GM12872 (cell line): ENCODE measurements around the gene VTCN1.

Source experiments
- TF ChIP-seq, protein P1 (sequence below): IDR thresholded peaks from 3 replicates; pipeline ENCODE4 v1.5.1; 2011; ENCODE audit warnings: low read depth, mild to moderate bottlenecking, low read length, moderate library complexity; ENCODE audit not compliant: insufficient read depth

Gene VTCN1

DNA sequence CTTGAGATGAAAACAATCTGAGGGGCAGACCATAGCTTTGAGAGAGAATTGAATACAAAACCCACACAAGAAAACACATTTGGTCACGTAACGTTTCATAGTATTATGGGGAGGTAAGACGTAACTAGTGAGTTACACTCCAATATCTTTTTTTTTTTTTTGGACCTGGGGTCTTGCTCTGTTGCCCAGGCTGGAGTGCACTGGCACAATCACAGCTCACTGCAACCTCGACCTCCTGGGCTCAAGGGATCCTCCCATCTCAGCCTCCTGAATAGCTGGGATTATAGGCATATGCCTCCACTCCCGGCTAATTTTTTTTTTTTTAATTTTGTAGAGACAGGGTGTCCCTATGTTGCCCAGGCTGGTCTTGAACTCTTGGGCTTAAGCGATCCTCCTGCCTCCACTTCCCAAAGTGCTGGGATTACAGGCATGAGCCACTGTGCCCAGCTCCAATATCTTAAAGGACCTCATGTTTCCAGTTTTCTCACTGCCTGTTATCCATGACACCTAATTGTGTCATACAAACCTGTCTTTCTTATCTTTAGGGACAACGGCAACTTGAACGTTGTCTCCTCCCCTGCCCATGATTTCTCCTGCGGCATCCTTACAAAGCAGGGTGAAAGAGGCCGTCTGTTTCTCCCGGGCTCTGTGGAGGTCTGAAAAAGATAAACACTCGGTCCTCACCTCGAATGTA, 94.5 kb downstream of the VTCN1 start:
- TF ChIP-seq, protein P1, sequence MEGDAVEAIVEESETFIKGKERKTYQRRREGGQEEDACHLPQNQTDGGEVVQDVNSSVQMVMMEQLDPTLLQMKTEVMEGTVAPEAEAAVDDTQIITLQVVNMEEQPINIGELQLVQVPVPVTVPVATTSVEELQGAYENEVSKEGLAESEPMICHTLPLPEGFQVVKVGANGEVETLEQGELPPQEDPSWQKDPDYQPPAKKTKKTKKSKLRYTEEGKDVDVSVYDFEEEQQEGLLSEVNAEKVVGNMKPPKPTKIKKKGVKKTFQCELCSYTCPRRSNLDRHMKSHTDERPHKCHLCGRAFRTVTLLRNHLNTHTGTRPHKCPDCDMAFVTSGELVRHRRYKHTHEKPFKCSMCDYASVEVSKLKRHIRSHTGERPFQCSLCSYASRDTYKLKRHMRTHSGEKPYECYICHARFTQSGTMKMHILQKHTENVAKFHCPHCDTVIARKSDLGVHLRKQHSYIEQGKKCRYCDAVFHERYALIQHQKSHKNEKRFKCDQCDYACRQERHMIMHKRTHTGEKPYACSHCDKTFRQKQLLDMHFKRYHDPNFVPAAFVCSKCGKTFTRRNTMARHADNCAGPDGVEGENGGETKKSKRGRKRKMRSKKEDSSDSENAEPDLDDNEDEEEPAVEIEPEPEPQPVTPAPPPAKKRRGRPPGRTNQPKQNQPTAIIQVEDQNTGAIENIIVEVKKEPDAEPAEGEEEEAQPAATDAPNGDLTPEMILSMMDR, result no peak

DNA sequence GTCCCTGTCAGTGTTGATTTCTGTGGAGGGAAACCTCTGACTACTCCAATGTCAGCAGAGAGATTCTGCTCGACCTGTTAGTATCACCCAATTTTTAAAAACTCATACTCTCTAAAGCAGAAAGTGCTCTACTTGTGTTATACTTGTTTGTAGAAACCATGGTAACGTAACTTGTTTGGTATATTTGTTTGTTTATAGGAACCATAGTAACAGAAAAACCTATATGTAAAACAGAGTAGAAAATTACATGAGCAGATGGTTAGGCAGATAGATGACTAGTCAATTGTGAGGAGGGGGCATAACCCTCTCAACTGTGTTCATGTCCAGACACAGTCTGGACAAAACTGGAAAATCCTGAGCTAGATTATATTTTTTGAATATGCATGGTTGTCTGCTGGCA, 95.8 kb downstream of the VTCN1 start:
- TF ChIP-seq, protein P1, result no peak

DNA sequence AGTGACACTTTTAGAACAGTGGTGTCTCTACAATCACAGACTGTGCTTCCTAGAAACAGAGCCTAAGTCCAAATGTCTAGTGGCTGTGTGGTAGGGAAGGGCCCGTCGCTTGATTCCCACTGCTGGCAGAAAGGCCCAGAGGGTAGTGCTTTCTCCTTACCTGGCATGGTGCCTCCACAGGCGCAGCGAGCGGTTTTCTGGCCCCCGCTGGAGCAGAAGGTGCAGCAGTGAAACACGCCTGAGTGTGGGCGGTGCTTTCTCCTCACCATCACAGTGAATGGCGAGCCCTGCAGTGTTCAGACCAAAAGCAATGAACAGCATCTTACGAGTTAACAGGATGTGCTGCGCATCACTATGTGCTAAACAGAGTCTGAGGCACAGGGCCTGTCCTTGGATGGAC, 97.5 kb downstream of the VTCN1 start:
- TF ChIP-seq, protein P1, result no peak

DNA sequence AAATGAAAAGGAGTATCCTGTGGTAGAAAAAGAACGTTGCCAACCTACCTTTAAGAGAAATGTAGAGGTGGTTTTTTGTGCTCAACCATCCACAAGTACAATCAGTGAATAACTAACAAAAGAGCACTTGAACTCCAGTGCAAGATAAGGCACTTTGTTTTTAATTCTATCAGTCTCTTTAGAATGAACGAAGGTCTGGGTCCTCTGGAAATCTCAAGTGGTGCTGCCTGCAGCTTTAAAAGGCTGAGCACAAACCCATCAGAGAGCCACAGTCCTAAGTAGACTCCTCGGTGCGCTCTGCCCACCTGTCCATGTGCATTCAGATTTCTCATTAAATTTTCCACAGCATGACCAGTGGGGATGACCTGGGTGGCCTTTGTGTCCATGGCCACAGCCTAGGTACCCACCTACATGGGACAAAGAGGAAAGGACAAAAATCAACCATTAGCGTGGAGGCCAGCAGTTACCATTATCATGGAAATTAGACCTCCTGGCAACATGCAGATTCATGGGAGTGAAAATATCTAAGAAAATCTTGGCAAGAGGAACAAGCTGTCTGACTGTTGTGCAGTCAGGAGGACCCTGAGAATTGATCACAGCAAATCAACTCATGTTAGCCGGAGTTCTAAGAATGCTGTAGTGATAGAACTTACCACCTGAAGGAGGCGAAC, 98.5 kb downstream of the VTCN1 start:
- TF ChIP-seq, protein P1, result no peak

DNA sequence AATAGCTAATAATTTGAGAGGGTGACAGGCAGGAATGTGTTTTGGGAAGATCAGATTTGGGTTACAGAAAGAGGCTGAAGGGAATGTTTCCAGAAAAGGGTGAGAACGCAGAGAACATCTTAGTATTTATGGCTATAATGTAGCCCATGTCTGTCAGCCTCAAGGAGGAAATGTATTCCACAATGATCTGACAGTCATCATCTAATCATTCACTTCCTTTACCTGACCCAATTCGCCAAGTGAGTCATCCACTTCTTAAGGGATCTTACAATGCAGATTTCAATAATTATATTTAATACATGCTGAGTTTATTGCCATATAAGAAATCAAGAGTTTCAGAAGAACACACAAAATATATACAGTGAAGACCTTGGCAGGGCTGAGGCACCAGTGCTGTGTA, 100.0 kb downstream of the VTCN1 start:
- TF ChIP-seq, protein P1, result no peak

DNA sequence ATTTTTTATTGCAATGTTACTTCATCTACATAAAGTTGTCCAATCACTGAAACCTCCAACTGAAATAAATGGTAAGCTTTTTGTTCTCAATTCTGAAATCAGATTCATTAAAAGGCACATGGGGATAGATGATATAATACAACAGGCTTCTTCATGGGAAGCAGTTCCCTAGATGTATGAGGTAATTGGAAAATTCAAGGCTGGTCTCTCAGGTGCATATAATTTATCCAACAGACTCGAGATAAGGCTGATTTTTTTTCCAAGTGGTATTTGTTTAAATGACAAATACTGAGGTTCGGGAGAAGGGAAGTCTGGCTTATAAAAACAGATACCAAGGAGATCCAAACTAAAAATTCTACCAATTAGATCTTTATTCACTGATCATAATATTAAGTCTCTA, 103.4 kb downstream of the VTCN1 start:
- TF ChIP-seq, protein P1, result no peak

DNA sequence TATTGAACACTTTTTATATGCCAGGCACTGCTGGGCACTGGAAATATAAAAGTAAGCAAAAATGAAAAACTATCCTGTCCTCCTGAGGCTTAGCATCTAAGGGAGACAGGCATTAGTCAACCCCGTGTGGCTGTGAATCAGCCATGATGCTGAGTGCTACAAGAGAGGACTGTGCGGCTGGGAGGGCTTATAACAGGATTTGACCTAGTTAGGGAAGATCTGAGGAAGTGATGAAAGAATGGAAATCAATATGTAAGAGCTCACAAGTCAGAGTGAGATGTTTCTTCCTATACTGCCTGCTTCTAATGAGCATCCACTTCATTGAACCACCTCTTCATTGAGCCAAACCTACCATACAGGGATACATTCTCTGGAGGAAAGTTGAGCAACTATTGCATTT, 104.2 kb downstream of the VTCN1 start:
- TF ChIP-seq, protein P1, result no peak
